C4-2B (cell line): ENCODE data around the gene GNAS-AS1.

Experiments used
- ZFX ChIP-seq: fragments of 450-650 bp; IDR thresholded peaks from 2 replicates; pipeline ENCODE4 v1.6.1; 2017
- TF ChIP-seq, protein P1 (sequence below): fragments of 450-650 bp; conservative IDR thresholded peaks from 2 replicates; pipeline ENCODE4 v1.5.1; 2017; ENCODE audit warnings: mild to moderate bottlenecking

GRCh38 chr20:58880441-58880840 is 29.7 kb upstream of the GNAS-AS1 start:
- TF ChIP-seq, protein P1, sequence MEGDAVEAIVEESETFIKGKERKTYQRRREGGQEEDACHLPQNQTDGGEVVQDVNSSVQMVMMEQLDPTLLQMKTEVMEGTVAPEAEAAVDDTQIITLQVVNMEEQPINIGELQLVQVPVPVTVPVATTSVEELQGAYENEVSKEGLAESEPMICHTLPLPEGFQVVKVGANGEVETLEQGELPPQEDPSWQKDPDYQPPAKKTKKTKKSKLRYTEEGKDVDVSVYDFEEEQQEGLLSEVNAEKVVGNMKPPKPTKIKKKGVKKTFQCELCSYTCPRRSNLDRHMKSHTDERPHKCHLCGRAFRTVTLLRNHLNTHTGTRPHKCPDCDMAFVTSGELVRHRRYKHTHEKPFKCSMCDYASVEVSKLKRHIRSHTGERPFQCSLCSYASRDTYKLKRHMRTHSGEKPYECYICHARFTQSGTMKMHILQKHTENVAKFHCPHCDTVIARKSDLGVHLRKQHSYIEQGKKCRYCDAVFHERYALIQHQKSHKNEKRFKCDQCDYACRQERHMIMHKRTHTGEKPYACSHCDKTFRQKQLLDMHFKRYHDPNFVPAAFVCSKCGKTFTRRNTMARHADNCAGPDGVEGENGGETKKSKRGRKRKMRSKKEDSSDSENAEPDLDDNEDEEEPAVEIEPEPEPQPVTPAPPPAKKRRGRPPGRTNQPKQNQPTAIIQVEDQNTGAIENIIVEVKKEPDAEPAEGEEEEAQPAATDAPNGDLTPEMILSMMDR, result no peak
- no peak for TF ChIP-seq ZFX
